Type B pancreatic cell (in vitro differentiated cells): ENCODE measurements around the gene GIGYF2. TPM values are rescaled to one million over a fixed set of nuclear protein-coding genes. Genes with fewer than 3 reads are reported as not detected.
A peak's percentile ranks its signal among the peaks of the same experiment; 100 is the strongest.

Source experiments
- DNase-seq: peaks from one replicate; pipeline ENCODE4 v3.0.0; 2021; ENCODE audit warnings: mixed read lengths; ENCODE audit not compliant: unreplicated experiment; ENCODE audit errors: extremely low spot score
- H3K27ac Mint-ChIP-seq: 2 replicates; pipeline ENCODE4 v1.8.0; 2021; ENCODE audit warnings: mild to moderate bottlenecking, mixed read lengths
- H3K27me3 Mint-ChIP-seq: 2 replicates; pipeline ENCODE4 v1.8.0; 2021; ENCODE audit warnings: mixed read lengths
- H3K36me3 Mint-ChIP-seq: 2 replicates; pipeline ENCODE4 v1.8.0; 2021; ENCODE audit warnings: mixed read lengths
- H3K4me1 Mint-ChIP-seq: one replicate; pipeline ENCODE4 v1.8.0; 2021; ENCODE audit warnings: mixed read lengths; ENCODE audit not compliant: unreplicated experiment
- H3K4me3 Mint-ChIP-seq: 2 replicates; pipeline ENCODE4 v1.8.0; 2021; ENCODE audit warnings: mild to moderate bottlenecking, mixed read lengths
- H3K9me3 Mint-ChIP-seq: 2 replicates; pipeline ENCODE4 v1.8.0; 2021; ENCODE audit warnings: mixed read lengths
- total RNA-seq: library from RNA; stranded (reverse); gene quantifications from 2 replicates; pipeline ENCODE4 v1.2.1, GENCODE V29; 2021; ENCODE audit warnings: low replicate concordance
- TF ChIP-seq, protein P1 (sequence below): fragments of 200-600 bp; sonication (generic); conservative IDR thresholded peaks from 2 replicates; pipeline ENCODE4 v1.5.0; 2021; ENCODE audit warnings: antibody characterized with exemption, mild to moderate bottlenecking

GIGYF2 gene
- total RNA-seq, 1 donor from 2014 or later, result 65.7 TPM

DNA sequence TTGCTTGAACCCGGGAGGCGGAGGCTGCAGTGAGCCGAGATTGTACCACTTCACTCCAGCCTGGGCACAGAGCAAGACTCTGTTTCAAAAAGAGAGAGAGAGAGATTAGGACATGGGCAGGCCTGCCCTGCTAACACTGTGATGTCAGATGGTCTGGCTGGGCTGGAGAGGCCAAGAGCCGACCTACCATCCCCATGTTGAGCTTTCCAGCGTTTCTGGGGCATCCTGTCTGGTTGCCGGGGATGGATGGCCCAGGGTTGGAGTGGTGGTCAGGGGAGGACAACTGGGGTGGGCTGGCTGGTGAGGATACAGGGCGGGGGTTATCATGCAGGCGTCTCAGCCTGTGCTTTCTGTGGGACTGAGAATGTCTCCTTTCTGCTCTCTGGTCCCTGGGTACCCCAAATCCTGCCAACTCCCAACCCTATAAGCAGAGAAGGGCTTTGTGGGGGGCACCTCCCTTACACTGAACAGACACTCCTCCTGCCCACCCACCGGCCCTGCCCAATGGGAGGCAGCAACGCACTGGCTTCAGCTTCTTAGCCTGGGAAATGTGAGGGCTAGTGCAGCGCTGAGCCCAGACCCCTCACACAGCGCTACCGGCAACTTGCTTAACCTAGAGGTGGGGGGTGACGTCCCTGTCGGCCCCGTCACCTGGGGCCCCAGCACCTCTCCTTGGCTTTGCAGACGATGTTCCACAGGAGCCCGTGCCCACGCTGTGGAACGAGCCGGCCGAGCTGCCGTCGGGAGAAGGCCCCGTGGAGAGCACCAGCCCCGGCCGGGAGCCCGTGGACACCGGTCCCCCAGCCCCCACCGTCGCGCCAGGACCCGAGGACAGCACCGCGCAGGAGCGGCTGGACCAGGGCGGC is 178.4 kb downstream of the GIGYF2 start:
- peak overlapping the region; percentile 82 for H3K4me3 Mint-ChIP-seq
- H3K36me3 Mint-ChIP-seq, result no peaks in the 10 kb centered on the region
- H3K9me3 Mint-ChIP-seq, result no peaks in the 10 kb centered on the region
- H3K27me3 Mint-ChIP-seq, result peaks cover 15% of the 10 kb centered on the region
- DNase-seq, result no peak
- TF ChIP-seq, protein P1, sequence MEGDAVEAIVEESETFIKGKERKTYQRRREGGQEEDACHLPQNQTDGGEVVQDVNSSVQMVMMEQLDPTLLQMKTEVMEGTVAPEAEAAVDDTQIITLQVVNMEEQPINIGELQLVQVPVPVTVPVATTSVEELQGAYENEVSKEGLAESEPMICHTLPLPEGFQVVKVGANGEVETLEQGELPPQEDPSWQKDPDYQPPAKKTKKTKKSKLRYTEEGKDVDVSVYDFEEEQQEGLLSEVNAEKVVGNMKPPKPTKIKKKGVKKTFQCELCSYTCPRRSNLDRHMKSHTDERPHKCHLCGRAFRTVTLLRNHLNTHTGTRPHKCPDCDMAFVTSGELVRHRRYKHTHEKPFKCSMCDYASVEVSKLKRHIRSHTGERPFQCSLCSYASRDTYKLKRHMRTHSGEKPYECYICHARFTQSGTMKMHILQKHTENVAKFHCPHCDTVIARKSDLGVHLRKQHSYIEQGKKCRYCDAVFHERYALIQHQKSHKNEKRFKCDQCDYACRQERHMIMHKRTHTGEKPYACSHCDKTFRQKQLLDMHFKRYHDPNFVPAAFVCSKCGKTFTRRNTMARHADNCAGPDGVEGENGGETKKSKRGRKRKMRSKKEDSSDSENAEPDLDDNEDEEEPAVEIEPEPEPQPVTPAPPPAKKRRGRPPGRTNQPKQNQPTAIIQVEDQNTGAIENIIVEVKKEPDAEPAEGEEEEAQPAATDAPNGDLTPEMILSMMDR, result no peak
- peaks cover 4% of the 10 kb centered on the region for H3K4me1 Mint-ChIP-seq
- H3K27ac Mint-ChIP-seq, result peak overlapping the region; percentile 50

DNA sequence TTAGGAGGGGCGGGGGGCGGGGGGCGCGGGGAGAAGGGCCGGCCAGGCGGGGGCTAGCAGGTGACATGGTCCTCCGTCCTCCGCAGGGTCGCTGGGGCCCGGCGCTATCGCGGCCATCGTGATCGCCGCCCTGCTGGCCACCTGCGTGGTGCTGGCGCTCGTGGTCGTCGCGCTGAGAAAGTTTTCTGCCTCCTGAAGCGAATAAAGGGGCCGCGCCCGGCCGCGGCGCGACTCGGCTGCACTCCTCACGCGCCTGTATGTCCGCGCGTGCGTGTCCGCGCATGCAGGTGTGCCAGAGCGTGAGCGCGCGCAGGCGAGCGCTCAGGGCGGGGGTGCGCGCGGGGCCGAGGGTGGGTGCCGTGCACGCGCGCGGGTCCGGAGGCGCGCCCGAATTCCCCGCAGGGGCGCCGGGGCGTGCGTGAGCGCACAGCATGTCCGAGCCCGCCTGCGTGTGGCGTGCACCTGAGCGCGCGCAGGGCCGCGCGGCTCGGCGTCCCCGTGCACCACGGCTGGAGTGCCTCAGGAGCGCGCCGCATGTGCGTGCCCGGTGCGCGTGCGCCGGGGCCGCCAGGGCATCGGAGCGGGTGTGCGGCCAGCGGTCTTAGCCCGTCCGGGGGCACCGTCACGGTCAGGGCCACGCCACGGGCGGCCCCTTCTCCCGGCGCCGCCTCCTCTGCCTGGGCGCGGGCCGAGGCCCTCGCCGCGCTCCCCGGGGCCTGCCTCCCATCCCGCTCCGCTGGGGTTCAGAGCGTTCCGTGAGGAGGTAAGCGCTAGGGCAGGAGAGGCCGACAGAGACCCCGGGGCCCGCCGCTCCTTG is 179.2 kb downstream of the GIGYF2 start:
- H3K36me3 Mint-ChIP-seq, result no peaks in the 10 kb centered on the region
- peak overlapping the region; percentile 77 for H3K4me3 Mint-ChIP-seq
- H3K27ac Mint-ChIP-seq, result no peak overlapping the region
- peaks cover 4% of the 10 kb centered on the region for H3K4me1 Mint-ChIP-seq
- TF ChIP-seq, protein P1, result peak; percentile 65
- no peak for DNase-seq
- H3K27me3 Mint-ChIP-seq, result peaks cover 15% of the 10 kb centered on the region
- no peaks in the 10 kb centered on the region for H3K9me3 Mint-ChIP-seq

DNA sequence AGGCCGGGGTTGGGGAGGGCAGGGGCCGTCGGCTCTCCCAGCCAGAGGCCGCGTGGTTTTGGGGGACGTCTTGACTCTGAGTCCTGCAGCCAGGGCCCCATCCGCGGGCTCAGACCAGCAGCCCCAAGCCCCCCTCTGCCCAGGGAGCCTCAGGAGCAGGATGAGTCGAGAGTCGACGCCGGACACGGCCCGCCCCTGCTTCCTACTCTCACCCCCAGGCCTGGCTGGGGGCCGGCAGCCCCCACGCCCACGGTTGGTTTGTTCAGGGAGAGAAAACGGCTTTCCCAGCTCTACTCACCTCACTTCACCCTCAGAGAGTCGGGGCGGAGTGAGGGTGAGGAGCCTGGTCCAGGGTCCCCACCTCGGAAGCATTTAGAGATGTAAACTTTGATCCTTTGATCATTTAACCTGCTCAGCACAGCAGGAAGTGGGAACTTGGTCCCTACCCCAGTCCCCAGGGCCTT is 179.9 kb downstream of the GIGYF2 start:
- peaks cover 4% of the 10 kb centered on the region for H3K4me1 Mint-ChIP-seq
- TF ChIP-seq, protein P1, result no peak
- H3K4me3 Mint-ChIP-seq, result peak overlapping the region; percentile 81

DNA sequence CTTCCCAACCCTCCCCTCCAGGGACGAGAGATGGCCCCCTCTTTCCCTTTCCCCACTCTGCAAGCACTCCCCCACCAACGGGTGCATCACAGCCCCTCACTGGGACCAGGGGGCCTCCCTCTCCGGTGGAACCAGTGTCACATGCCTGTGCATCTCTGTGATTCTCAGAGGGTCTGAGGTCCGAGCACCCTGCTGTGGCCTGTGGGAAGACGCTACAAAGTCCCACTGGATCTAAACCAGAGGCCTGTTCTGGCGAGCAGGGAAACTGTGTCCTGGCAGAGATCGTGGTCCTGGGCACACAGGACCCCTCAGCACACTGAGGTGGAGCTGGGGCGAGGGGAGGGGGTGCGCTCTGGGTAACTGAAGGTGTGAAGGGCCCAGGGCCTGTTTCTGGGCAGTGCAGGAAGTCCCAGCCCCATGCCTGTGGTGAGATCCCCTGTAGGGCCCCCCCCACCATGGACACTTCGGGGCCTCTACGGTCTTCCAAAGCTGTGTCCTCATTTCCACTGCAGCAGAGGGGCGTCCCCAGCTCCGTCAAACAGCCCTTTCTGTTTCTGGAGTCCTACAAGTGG is 180.9 kb downstream of the GIGYF2 start:
- no peaks in the 10 kb centered on the region for H3K36me3 Mint-ChIP-seq
- H3K27ac Mint-ChIP-seq, result peak overlapping the region; percentile 53
- peaks cover 15% of the 10 kb centered on the region for H3K27me3 Mint-ChIP-seq
- DNase-seq, result no peak
- H3K4me3 Mint-ChIP-seq, result peak overlapping the region; percentile 81
- peaks cover 4% of the 10 kb centered on the region for H3K4me1 Mint-ChIP-seq
- no peaks in the 10 kb centered on the region for H3K9me3 Mint-ChIP-seq
- TF ChIP-seq, protein P1, result no peak

More for the DNA sequence above, 179.9 kb downstream of the GIGYF2 start:
- H3K27me3 Mint-ChIP-seq, result peaks cover 15% of the 10 kb centered on the region
- DNase-seq, result no peak
- H3K36me3 Mint-ChIP-seq, result no peaks in the 10 kb centered on the region
- H3K27ac Mint-ChIP-seq, result no peak overlapping the region
- no peaks in the 10 kb centered on the region for H3K9me3 Mint-ChIP-seq

DNA sequence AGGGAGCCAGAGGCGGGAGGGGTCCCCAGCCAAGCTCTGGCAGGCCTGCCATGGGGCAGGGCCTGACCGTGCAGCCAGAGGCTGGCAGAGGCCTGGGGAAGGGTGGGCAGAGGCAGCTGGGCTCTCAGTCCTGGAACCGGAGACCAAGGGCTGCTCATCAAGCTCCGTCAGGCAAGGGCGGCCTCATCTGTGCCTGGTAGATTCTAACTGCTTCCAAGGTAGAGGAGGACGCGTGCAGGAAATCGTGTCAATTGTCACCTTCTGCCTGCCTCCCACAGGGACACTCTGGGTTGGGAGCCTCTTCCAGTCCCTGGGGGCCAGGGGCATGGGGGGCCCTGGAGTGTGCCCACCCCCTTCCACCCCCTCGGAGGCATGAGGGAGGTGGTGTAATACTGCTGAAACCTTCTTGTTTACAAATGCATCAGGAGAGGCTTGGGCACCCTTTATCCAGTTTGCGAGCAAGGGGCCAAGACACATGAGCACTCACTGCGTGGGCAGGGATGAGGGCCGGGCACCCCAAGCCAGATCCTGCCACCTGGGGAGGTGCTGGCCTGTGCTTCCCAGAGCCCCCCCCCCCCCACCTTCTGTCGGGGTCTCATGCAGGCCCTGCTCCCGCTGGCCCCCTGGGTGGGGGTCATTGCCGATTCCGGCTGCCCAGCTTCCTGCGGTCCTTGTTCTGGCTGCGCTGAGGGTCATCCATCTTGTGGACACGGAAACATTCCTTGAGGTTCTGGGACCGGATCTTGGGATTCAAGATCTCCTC is 181.9 kb downstream of the GIGYF2 start:
- Mint-ChIP-seq H3K9me3 (no peaks in the 10 kb centered on the region), H3K27me3 (peaks cover 15% of the 10 kb centered on the region), H3K4me1 (peaks cover 3% of the 10 kb centered on the region), H3K4me3 (peak overlapping the region; percentile 41), H3K36me3 (no peaks in the 10 kb centered on the region), H3K27ac (no peak overlapping the region)
- no peak for DNase-seq
- TF ChIP-seq, protein P1, result no peak
